Duodenal mucosa (tissue), 2 donors: ENCODE measurements around the gene PSMA6.

Experiments used
- H3K27ac ChIP-seq: one replicate; pipeline ENCODE4 v1.7.0; 2013; ENCODE audit warnings: low read depth, low read length
- H3K27me3 ChIP-seq, 2 donors: one replicate each; pipeline ENCODE4 v1.7.0; 2013; ENCODE audit warnings: low read length in 2 of 2, control low read depth in 1 of 2; ENCODE audit not compliant: insufficient read depth in 2 of 2, control insufficient read depth in 1 of 2
- H3K36me3 ChIP-seq, 2 donors: one replicate each; pipeline ENCODE4 v1.7.0; 2013; ENCODE audit warnings: low read length in 2 of 2, control low read depth in 1 of 2; ENCODE audit not compliant: insufficient read depth in 2 of 2, control insufficient read depth in 1 of 2
- H3K4me1 ChIP-seq, 2 donors: one replicate each; pipeline ENCODE4 v1.7.0; 2013; ENCODE audit warnings: low read length in 2 of 2, control low read depth in 1 of 2; ENCODE audit not compliant: insufficient read depth in 2 of 2, control insufficient read depth in 1 of 2
- H3K4me3 ChIP-seq, 2 donors: one replicate each; pipeline ENCODE4 v1.7.0; 2013; ENCODE audit warnings: low read length in 2 of 2, low read depth in 1 of 2
- H3K9ac ChIP-seq, 2 donors: one replicate each; pipeline ENCODE4 v1.7.0; 2013; ENCODE audit warnings: low read length in 2 of 2, low read depth in 1 of 2
- H3K9me3 ChIP-seq, 2 donors: one replicate each; pipeline ENCODE4 v1.7.0; 2013; ENCODE audit warnings: low read length in 2 of 2, control low read depth in 1 of 2; ENCODE audit not compliant: control insufficient read depth in 1 of 2

PSMA6 gene

DNA sequence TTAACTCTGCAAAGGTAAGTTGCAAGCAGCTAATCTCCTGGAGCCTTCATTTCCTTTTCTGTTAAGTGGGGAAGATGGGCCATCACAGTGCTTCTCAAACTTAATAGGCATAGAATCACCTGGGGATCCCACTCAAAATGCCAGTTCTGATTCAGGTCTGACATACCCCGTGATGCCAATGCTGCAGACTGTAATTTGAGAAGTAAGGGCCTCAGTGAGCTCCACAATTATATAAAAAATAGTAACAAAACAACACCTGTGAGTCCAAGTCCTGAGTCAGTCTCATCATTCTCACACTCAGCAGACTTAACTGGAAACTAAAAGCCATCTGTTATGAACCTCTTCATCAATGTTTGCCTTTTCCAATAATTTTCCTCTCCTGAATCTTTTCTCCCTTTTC, 10.8 kb upstream of the PSMA6 start:
- Histone ChIP-seq H3K36me3 (no peaks in the 10 kb centered on the region), H3K9ac (no peak overlapping the region), H3K4me1 (peaks cover 5 to 7% of the 10 kb centered on the region in 2 donors), H3K27ac (no peak overlapping the region), H3K4me3 (no peak overlapping the region), H3K9me3 (no peaks in the 10 kb centered on the region), H3K27me3 (no peaks in the 10 kb centered on the region)

DNA sequence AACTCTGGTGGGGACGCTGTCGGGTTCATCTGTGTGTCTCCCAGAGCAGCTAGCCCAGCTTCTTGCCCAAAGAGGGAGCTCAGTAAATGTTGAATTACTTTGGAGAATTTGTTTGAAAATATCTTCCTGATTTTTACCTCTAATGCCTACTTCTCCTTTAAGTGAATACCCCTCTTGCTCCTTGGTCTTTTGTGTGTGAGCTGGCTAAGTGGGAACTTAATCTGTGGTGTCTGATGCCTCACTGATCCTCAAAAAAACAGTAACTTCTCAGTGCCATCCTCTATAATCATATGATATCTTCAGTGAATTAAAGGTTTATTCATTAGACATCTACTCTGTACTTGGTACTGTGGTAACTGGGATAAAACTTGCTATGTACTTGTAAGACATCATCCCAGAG, 7.7 kb upstream of the PSMA6 start:
- H3K27ac ChIP-seq, result no peak overlapping the region
- H3K4me1 ChIP-seq, result peaks cover 7 to 14% of the 10 kb centered on the region in 2 donors
- H3K9me3 ChIP-seq, result no peaks in the 10 kb centered on the region
- no peaks in the 10 kb centered on the region for H3K36me3 ChIP-seq
- no peak overlapping the region for H3K9ac ChIP-seq
- H3K27me3 ChIP-seq, result no peaks in the 10 kb centered on the region
- H3K4me3 ChIP-seq, result no peak overlapping the region

DNA sequence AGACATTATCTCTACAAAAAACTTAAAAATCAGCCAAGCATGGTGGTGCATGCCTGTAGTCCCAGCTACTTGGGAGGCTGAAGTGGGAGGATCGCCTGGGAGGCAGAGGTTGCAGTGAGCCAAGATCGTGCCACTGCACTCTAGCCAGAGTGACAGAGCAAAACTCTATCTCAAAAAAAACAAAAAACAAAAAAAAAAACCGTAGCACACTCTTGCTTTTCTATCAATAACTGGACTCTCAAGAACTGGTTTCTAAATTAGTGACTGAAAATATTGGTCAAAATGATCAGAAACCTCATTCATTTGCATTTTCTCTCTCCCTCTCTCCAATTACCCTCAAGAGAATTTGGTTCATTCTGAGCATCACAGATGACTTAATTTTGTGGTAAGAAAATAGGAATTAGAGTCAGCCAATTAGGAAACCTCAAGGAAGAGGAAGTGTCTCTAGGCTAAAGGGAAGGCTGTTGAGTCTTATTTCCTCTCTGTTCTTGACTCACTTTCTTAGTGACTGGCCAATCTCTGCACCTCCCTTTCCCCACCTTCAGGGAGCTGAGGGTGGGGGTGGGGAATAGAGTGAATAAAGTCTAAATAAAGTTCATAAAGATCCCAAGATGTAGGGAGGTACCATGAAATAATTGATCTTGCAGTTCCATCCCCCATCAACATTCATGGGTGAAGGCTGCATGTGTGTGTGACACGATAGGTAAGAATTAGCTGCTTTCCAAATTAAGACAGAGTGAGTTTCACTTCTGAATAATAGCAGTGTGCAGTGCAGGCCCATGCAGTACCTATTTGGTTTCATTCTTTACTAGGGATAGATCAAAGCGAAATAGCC, 6.8 kb upstream of the PSMA6 start:
- H3K9ac ChIP-seq, result no peak overlapping the region
- H3K4me1 ChIP-seq, result peaks cover 7 to 14% of the 10 kb centered on the region in 2 donors
- no peaks in the 10 kb centered on the region for H3K9me3 ChIP-seq
- H3K4me3 ChIP-seq, result peak overlapping the region in 1 of 2 donors; percentile 33
- H3K27me3 ChIP-seq, result no peaks in the 10 kb centered on the region
- no peaks in the 10 kb centered on the region for H3K36me3 ChIP-seq
- H3K27ac ChIP-seq, result no peak overlapping the region

DNA sequence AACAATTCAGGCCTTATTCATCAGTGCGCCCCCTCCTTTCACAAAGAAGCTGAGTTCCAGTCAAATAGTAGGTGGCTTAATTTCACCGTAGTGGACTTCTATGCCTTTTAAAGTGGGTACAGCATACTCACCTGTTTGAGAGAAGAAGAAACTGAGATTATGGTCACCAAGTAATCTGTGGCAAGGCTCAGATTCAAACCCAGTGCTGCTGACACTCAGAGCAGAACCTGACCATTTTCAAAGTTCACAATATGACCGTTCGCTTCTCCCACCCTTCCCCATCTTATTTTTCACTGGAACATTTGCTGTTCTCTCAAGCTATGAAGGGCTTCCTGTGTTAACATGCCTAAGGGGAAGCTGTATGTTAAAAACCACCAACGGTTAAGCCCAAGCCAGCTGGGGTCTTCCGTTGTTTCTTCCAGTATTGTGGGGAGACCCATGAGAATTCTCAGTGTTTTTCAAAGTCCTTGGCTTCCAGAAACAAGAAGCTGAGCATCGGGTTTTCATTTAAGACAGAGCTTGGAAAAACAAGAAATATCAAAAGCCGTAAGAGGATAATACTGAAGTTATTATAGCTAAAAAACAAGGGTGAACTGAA, 6.1 kb upstream of the PSMA6 start:
- no peak overlapping the region for H3K27ac ChIP-seq
- no peak overlapping the region for H3K9ac ChIP-seq
- peak overlapping the region in 1 of 2 donors; percentile 33 for H3K4me3 ChIP-seq

GRCh38 chr14:35286707-35287106, 5.5 kb upstream of the PSMA6 start:
- Histone ChIP-seq H3K27ac (no peak overlapping the region), H3K36me3 (no peaks in the 10 kb centered on the region), H3K27me3 (no peaks in the 10 kb centered on the region), H3K9ac (no peak overlapping the region), H3K4me1 (peaks cover 7 to 14% of the 10 kb centered on the region in 2 donors), H3K4me3 (no peak overlapping the region), H3K9me3 (no peaks in the 10 kb centered on the region)

More for the DNA sequence above, 6.1 kb upstream of the PSMA6 start:
- Histone ChIP-seq H3K4me1 (peaks cover 7 to 14% of the 10 kb centered on the region in 2 donors), H3K9me3 (no peaks in the 10 kb centered on the region), H3K27me3 (no peaks in the 10 kb centered on the region), H3K36me3 (no peaks in the 10 kb centered on the region)

GRCh38 chr14:35287431-35288013, 4.7 kb upstream of the PSMA6 start:
- no peaks in the 10 kb centered on the region for H3K36me3 ChIP-seq
- no peak overlapping the region for H3K27ac ChIP-seq
- peaks cover 7 to 14% of the 10 kb centered on the region in 2 donors for H3K4me1 ChIP-seq
- H3K27me3 ChIP-seq, result no peaks in the 10 kb centered on the region
- H3K9ac ChIP-seq, result no peak overlapping the region
- H3K4me3 ChIP-seq, result no peak overlapping the region
- no peaks in the 10 kb centered on the region for H3K9me3 ChIP-seq

- peaks cover 20 to 29% of the 10 kb centered on the region in 2 donors for H3K4me1 ChIP-seq
- H3K36me3 ChIP-seq, result no peaks in the 10 kb centered on the region
- H3K4me3 ChIP-seq, result no peak overlapping the region
- no peak overlapping the region for H3K27ac ChIP-seq
- H3K27me3 ChIP-seq, result no peaks in the 10 kb centered on the region
- H3K9ac ChIP-seq, result no peak overlapping the region
- no peaks in the 10 kb centered on the region for H3K9me3 ChIP-seq
These were observed 2.6 kb upstream of the PSMA6 start for GRCh38 chr14:35289623-35290022.

DNA sequence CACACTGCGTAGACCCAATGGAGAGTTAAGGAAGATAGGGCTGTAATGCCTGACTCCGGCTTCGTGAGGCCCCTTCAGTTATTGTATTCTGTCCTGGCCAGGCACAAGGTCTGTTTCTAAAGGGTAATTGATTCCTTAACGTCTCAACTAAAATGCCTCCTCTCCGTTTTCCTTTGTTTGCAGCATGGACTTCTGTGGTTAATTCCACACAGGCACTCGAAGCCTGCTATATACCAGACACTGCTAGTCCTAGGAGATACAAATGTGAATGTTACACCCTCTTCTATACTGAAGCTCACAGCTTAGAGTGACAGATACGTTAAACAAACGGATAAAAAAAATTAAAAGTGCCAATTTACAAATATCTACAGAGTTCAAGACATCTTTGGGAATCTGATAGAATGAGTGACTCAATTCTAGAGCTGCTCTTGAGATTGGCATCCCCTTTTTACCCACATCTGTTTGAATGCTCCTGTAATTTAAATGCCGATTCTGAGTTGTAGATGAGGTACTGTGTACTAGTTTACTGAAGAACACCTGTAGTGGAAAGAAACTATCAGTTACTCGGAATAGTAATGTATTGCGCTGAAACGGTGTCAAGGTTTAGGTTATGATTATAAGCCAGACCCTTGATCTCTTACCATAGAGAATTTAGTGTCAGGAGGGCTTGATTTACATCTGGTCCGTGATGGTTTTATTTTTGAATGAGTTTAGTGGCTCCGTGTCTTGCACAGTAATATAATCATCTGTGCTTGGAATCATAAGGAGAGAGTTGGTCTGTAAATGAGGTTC, 784 bp downstream of the PSMA6 start:
- peaks cover 28 to 30% of the 10 kb centered on the region in 2 donors for H3K4me1 ChIP-seq
- peak overlapping the region; percentile 92 for H3K27ac ChIP-seq
- peak overlapping the region; percentile 95 to 97 for H3K9ac ChIP-seq
- H3K27me3 ChIP-seq, result no peaks in the 10 kb centered on the region
- H3K9me3 ChIP-seq, result no peaks in the 10 kb centered on the region
- H3K36me3 ChIP-seq, result no peaks in the 10 kb centered on the region
- H3K4me3 ChIP-seq, result peak overlapping the region; percentile 87 to 99

- Histone ChIP-seq H3K36me3 (no peaks in the 10 kb centered on the region), H3K4me1 (peaks cover 28 to 38% of the 10 kb centered on the region in 2 donors), H3K4me3 (peak overlapping the region in 1 of 2 donors; percentile 13), H3K27me3 (no peaks in the 10 kb centered on the region), H3K9ac (no peak overlapping the region), H3K9me3 (no peaks in the 10 kb centered on the region), H3K27ac (no peak overlapping the region)
These were observed 3.6 kb downstream of the PSMA6 start for GRCh38 chr14:35295845-35296161.

- H3K4me1 ChIP-seq, result peaks cover 28 to 41% of the 10 kb centered on the region in 2 donors
- H3K36me3 ChIP-seq, result no peaks in the 10 kb centered on the region
- H3K27ac ChIP-seq, result no peak overlapping the region
- H3K9me3 ChIP-seq, result no peaks in the 10 kb centered on the region
- H3K4me3 ChIP-seq, result no peak overlapping the region
- H3K9ac ChIP-seq, result no peak overlapping the region
- H3K27me3 ChIP-seq, result no peaks in the 10 kb centered on the region
These were observed 4.4 kb downstream of the PSMA6 start for GRCh38 chr14:35296545-35296944.
